WTC11 (cell line): Measurements from ENCODE around the gene NAB2.

ENCODE experiments used
- ATF1 ChIP-seq: sonication (generic); formaldehyde crosslinking; IDR thresholded peaks from 2 replicates; pipeline ENCODE4 v1.8.1; 2023; ENCODE audit warnings: mild to moderate bottlenecking, moderate library complexity, missing genetic modification reagents
- CBFB ChIP-seq: sonication (generic); formaldehyde crosslinking; IDR thresholded peaks from 2 replicates; pipeline ENCODE4 v1.8.1; 2022; ENCODE audit warnings: mild to moderate bottlenecking, low read depth, missing genetic modification reagents
- CTCF ChIP-seq: fragments of 200-600 bp; IDR thresholded peaks from 2 replicates; pipeline ENCODE4 v1.8.0; 2022; ENCODE audit warnings: antibody characterized with exemption
- E2F4 ChIP-seq: sonication (generic); formaldehyde crosslinking; IDR thresholded peaks from 2 replicates; pipeline ENCODE4 v1.8.1; 2022; ENCODE audit warnings: low read depth, mild to moderate bottlenecking, moderate library complexity, missing genetic modification reagents, borderline replicate concordance
- ESRRA ChIP-seq: sonication (generic); formaldehyde crosslinking; IDR thresholded peaks from 2 replicates; pipeline ENCODE4 v1.8.1; 2022; ENCODE audit warnings: mild to moderate bottlenecking, missing genetic modification reagents, borderline replicate concordance
- ETV6 ChIP-seq: sonication (generic); formaldehyde crosslinking; IDR thresholded peaks from 2 replicates; pipeline ENCODE4 v1.8.1; 2022; ENCODE audit warnings: mild to moderate bottlenecking, missing genetic modification reagents
- JUN ChIP-seq: sonication (generic); formaldehyde crosslinking; IDR thresholded peaks from 2 replicates; pipeline ENCODE4 v1.8.0; 2023; ENCODE audit warnings: mild to moderate bottlenecking, missing genetic modification reagents
- SMAD4 ChIP-seq: sonication (generic); formaldehyde crosslinking; IDR thresholded peaks from 2 replicates; pipeline ENCODE4 v1.8.0; 2022; ENCODE audit warnings: mild to moderate bottlenecking, missing genetic modification reagents
- TEAD4 ChIP-seq: sonication (generic); formaldehyde crosslinking; IDR thresholded peaks from 2 replicates; pipeline ENCODE4 v1.8.0; 2022; ENCODE audit warnings: mild to moderate bottlenecking, missing genetic modification reagents
- ZNF317 ChIP-seq: sonication (generic); formaldehyde crosslinking; IDR thresholded peaks from 2 replicates; pipeline ENCODE4 v1.8.1; 2023; ENCODE audit warnings: low read depth, mild to moderate bottlenecking, moderate library complexity, missing genetic modification reagents, borderline replicate concordance
- TF ChIP-seq, protein P1 (sequence below): sonication (generic); formaldehyde crosslinking; IDR thresholded peaks from 2 replicates; pipeline ENCODE4 v1.8.1; 2023; ENCODE audit warnings: mild to moderate bottlenecking, missing genetic modification reagents

GRCh38 chr12:57133013-57133569 lies 44.2 kb downstream of the NAB2 start:
- TF ChIP-seq JUN (CRISPR knock-in tag) (no peak), ATF1 (CRISPR knock-in tag) (no peak), ESRRA (CRISPR knock-in tag) (no peak), CTCF (no peak), ZNF317 (no peak), TEAD4 (CRISPR knock-in tag) (no peak), SMAD4 (CRISPR knock-in tag) (no peak), CBFB (no peak), ETV6 (CRISPR knock-in tag) (no peak), E2F4 (CRISPR knock-in tag) (no peak)
- TF ChIP-seq, protein P1, sequence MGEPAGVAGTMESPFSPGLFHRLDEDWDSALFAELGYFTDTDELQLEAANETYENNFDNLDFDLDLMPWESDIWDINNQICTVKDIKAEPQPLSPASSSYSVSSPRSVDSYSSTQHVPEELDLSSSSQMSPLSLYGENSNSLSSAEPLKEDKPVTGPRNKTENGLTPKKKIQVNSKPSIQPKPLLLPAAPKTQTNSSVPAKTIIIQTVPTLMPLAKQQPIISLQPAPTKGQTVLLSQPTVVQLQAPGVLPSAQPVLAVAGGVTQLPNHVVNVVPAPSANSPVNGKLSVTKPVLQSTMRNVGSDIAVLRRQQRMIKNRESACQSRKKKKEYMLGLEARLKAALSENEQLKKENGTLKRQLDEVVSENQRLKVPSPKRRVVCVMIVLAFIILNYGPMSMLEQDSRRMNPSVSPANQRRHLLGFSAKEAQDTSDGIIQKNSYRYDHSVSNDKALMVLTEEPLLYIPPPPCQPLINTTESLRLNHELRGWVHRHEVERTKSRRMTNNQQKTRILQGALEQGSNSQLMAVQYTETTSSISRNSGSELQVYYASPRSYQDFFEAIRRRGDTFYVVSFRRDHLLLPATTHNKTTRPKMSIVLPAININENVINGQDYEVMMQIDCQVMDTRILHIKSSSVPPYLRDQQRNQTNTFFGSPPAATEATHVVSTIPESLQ (CRISPR knock-in tag), result no peak
